Vagina (tissue), 2 donors: ENCODE results near the gene MINDY3.

Experiments
- POLR2A ChIP-seq, 2 donors: fragments of 450-650 bp; IDR thresholded peaks; one replicate each; pipeline ENCODE4 v1.6.1; 2017; ENCODE audit warnings: antibody characterized with exemption in 2 of 2, mild to moderate bottlenecking in 2 of 2, moderate library complexity in 2 of 2
- TF ChIP-seq, protein P1 (sequence below), 3 experiments: fragments of 450-650 bp in 2 of 3; fragments of 200-600 bp in 1 of 3; sonication (generic) in 1 of 3; IDR thresholded peaks; one replicate each; pipeline ENCODE4 v1.5.1; 2017 to 2019; ENCODE audit warnings: antibody characterized with exemption in 3 of 3, mild to moderate bottlenecking in 2 of 3, moderate library complexity in 2 of 3

DNA sequence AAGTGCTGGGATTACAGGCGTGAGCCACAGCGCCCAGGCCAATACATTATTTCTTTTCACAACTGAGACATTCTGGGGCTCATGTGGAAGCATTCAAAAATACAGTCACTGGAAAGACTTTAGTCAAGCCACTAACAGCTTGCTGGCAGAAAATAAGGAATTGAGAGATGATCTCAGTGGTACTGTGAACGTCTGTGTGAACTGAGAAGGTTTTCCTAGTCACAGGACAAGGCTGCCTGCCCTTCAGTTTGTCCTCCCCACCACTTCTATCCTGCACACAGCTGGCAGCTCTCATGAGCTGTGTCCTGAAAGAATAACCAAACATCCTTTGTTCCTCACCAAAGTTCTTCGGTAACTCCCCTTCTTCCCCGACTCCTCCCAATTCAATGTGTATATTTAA, 109.3 kb downstream of the MINDY3 start:
- TF ChIP-seq POLR2A (IDR thresholded peaks at IDR 0.05), result no peak
- TF ChIP-seq, protein P1, sequence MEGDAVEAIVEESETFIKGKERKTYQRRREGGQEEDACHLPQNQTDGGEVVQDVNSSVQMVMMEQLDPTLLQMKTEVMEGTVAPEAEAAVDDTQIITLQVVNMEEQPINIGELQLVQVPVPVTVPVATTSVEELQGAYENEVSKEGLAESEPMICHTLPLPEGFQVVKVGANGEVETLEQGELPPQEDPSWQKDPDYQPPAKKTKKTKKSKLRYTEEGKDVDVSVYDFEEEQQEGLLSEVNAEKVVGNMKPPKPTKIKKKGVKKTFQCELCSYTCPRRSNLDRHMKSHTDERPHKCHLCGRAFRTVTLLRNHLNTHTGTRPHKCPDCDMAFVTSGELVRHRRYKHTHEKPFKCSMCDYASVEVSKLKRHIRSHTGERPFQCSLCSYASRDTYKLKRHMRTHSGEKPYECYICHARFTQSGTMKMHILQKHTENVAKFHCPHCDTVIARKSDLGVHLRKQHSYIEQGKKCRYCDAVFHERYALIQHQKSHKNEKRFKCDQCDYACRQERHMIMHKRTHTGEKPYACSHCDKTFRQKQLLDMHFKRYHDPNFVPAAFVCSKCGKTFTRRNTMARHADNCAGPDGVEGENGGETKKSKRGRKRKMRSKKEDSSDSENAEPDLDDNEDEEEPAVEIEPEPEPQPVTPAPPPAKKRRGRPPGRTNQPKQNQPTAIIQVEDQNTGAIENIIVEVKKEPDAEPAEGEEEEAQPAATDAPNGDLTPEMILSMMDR (IDR thresholded peaks at IDR 0.05), result no peak
